GM15510 (cell line): Measurements from ENCODE around the gene RAB6B.

Source experiments
- POLR2A ChIP-seq: IDR thresholded peaks from 3 replicates; pipeline ENCODE4 v1.6.1; 2011; ENCODE audit warnings: borderline replicate concordance; ENCODE audit not compliant: insufficient read length; ENCODE audit errors: extremely low read depth

RAB6B gene

GRCh38 chr3:133895208-133896001 lies at the start of gene RAB6B:
Gene RAB6B (minus strand): TSS chr3:133895882. CDS start chr3:133895466, 416 bp downstream.
- TF ChIP-seq POLR2A: no peak

- no peak for TF ChIP-seq POLR2A
These were observed 49.1 kb upstream of the RAB6B start for GRCh38 chr3:133944641-133945380.

GRCh38 chr3:133944181-133944580 lies 48.5 kb upstream of the RAB6B start:
- TF ChIP-seq POLR2A: no peak

GRCh38 chr3:133943639-133944141 lies 48.0 kb upstream of the RAB6B start:
- no peak for TF ChIP-seq POLR2A

- TF ChIP-seq POLR2A: no peak
These were observed 47.4 kb upstream of the RAB6B start for GRCh38 chr3:133943031-133943535.

GRCh38 chr3:133941415-133941821 lies 45.7 kb upstream of the RAB6B start:
- TF ChIP-seq POLR2A: no peak

- no peak for TF ChIP-seq POLR2A
These were observed 44.9 kb upstream of the RAB6B start for GRCh38 chr3:133940536-133940935.

- TF ChIP-seq POLR2A: no peak
These were observed 43.8 kb upstream of the RAB6B start for GRCh38 chr3:133939463-133939835.

- no peak for TF ChIP-seq POLR2A
These were observed 43.2 kb upstream of the RAB6B start for GRCh38 chr3:133938770-133939462.

- no peak for TF ChIP-seq POLR2A
These were observed 42.3 kb upstream of the RAB6B start for GRCh38 chr3:133937756-133938601.

- TF ChIP-seq POLR2A: no peak
These were observed 41.5 kb upstream of the RAB6B start for GRCh38 chr3:133937061-133937686.

- TF ChIP-seq POLR2A: no peak
These were observed 40.4 kb upstream of the RAB6B start for GRCh38 chr3:133935843-133936769.
